Activated CD4-positive, alpha-beta T cell treated with anti-CD3 and anti-CD28 coated beads, Interleukin-2, amount 10 ng/mL, durations not matched to agents 24 days and 14 days (primary cell): ENCODE data around the gene PPP1CA. TPM values are rescaled to one million over a fixed set of nuclear protein-coding genes. Genes with fewer than 3 reads are reported as not detected.
"Not testable (repeated sequence)": the region's sequence is repeated elsewhere in the genome, so short reads cannot be mapped to it uniquely, and the experiment has no call there.

Experiments
- DNase-seq: peaks from one replicate; pipeline ENCODE4 v3.0.0; 2022
- H3K27ac Mint-ChIP-seq: one replicate; pipeline ENCODE4 v1.8.0; 2022; ENCODE audit warnings: mild to moderate bottlenecking, mixed read lengths
- H3K27me3 Mint-ChIP-seq: one replicate; pipeline ENCODE4 v1.8.0; 2022; ENCODE audit warnings: mixed read lengths
- H3K36me3 Mint-ChIP-seq: one replicate; pipeline ENCODE4 v1.8.0; 2022; ENCODE audit warnings: low read depth, mild to moderate bottlenecking, mixed read lengths
- H3K4me1 Mint-ChIP-seq: one replicate; pipeline ENCODE4 v1.8.0; 2021; ENCODE audit warnings: mixed read lengths
- H3K4me3 Mint-ChIP-seq: one replicate; pipeline ENCODE4 v1.8.0; 2022; ENCODE audit warnings: mild to moderate bottlenecking, moderate library complexity, mixed read lengths
- H3K9me3 Mint-ChIP-seq: one replicate; pipeline ENCODE4 v1.8.0; 2021; ENCODE audit warnings: mixed read lengths
- intact Hi-C: fragments of 100-400 bp; cut with micrococcal nuclease; formaldehyde crosslinking; loops from one replicate; pipeline ENCODE4 v1.15.1; 2023
- total RNA-seq: library from RNA; stranded (reverse); gene quantifications from 2 replicates; pipeline ENCODE4 v1.2.3, GENCODE V29; 2022

Gene PPP1CA
- total RNA-seq, 1 donor from 2014 or later, result 252 TPM

DNA sequence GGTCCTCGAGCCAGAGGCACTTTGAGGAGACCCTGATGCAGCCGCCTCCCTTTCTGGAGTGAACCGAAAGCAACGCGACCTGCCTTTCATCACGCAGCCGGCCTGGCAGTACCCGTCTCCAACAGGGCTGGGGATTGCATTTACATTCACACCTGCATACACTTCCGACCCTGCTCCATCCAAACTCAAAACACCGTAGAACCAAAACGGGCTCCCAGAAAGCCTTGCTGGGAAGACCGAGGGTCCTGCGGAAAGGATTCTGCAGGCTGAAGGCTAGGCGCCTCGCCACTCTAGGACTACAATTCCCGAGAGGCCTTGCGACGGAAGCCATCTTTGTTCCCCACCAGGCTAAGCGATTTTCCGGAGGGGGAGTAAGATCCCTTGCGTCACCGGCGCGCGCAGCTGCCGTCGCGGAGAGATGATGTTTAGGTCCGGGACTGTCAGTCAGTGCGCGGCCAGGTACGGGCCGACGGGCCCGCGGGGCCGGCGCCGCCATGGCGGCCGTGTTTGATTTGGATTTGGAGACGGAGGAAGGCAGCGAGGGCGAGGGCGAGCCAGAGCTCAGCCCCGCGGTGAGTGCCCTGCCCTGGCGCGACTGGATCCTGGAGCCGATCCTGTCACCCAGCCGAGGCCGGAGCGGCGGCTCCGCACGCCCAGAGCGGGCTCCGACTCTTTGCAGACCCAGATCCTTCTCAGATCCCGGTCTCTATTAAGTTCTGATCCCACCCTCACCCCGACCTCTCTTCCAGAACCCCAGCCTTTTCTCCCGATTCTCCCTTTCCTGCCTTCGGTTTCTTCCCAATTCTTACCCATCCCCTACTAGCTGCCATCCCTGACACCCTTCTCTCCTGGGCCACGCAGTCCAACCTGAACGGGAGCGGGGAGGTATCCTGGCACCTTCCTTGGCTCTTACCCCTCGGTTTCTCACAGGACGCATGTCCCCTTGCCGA, 26.7 kb upstream of the PPP1CA start, which contains the start of gene RPS6KB2:
TSS of gene RPS6KB2 (plus strand) at position 443 of the 950 bp plus-strand sequence. CDS start at position 495, 52 bp downstream.
- H3K36me3 Mint-ChIP-seq, result peaks cover 23% of the 10 kb centered on the region

DNA sequence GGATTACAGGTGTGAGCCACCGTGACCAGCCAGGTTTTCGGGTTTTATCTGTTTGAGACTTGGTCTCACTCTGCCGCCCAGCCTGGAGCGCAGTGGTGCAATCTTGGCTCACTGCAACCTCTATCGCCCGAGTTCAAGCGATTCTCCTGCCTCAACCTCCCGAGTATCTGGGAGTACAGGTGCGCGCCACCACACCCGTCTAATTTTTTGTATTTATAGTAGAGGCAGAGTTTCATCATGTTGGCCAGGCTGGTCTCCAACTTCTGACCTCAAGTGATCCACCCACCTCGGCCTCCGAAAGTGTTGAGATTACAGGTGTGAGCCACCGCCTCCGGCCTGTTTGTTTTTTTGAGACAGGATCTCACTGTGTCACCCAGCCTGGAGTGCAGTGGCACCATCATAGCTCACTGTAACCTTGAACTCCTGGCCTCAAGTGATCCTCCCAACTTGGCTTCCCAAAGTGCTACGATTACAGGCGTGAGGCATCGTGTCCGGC, 25.8 kb upstream of the PPP1CA start:
- H3K9me3 Mint-ChIP-seq, DNase-seq, H3K27me3 Mint-ChIP-seq: not testable (repeated sequence)
- H3K4me1 Mint-ChIP-seq, result peaks cover 31% of the 10 kb centered on the region
- peaks cover 20% of the 10 kb centered on the region for H3K36me3 Mint-ChIP-seq
- intact Hi-C loops, result loop anchor here (10.0 kb wide), 1 partner anchor 177 kb away; the partner anchor contains the start of gene NDUFV1
- peak overlapping the region; percentile 97 for H3K27ac Mint-ChIP-seq
- peak overlapping the region; percentile 98 for H3K4me3 Mint-ChIP-seq

More for the DNA sequence above, 26.7 kb upstream of the PPP1CA start, which contains the start of gene RPS6KB2:
- no peaks in the 10 kb centered on the region for H3K27me3 Mint-ChIP-seq
- peak within 1 kb of the TSS; percentile 98 for H3K4me3 Mint-ChIP-seq
- H3K4me1 Mint-ChIP-seq, result peaks cover 26% of the 10 kb centered on the region
- no peaks in the 10 kb centered on the region for H3K9me3 Mint-ChIP-seq
- peak; percentile 100 for DNase-seq
- intact Hi-C loops, result loop anchor here (1.0 to 10.0 kb wide), 6 partner anchors 8 to 176 kb away; partner anchors contain the start of genes NDUFV1, POLD4, PPP1CA and TMEM134
- H3K27ac Mint-ChIP-seq, result peak within 1 kb of the TSS; percentile 97

DNA sequence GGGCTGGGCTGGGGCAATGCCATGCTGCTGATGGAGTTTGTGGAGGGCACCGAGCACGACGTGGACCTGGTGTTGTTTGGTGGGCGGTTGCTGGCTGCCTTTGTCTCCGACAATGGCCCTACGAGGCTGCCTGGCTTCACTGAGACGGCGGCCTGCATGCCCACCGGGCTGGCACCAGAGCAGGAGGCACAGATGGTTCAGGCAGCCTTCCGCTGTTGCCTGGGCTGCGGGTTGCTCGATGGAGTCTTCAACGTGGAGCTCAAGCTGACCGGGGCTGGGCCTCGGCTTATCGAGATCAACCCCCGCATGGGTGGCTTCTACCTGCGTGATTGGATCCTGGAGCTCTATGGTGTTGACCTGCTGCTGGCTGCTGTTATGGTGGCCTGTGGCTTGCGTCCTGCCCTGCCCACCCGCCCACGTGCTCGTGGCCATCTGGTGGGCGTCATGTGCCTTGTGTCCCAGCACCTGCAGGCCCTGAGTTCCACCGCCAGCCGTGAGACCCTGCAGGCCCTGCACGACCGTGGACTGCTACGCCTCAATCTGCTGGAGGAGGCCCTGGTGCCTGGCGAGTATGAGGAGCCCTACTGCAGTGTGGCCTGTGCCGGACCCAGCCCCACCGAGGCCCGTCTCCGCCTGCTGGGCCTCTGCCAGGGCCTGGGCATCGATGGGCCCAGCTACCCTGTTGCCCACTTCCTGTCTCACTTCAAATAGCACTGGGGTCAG, 22.4 kb upstream of the PPP1CA start:
- Mint-ChIP-seq H3K27me3 (no peaks in the 10 kb centered on the region), H3K4me3 (no peak overlapping the region)
- intact Hi-C loops, result loop anchor here (10.0 kb wide), 1 partner anchor 181 kb away; the partner anchor contains the start of gene NDUFV1

DNA sequence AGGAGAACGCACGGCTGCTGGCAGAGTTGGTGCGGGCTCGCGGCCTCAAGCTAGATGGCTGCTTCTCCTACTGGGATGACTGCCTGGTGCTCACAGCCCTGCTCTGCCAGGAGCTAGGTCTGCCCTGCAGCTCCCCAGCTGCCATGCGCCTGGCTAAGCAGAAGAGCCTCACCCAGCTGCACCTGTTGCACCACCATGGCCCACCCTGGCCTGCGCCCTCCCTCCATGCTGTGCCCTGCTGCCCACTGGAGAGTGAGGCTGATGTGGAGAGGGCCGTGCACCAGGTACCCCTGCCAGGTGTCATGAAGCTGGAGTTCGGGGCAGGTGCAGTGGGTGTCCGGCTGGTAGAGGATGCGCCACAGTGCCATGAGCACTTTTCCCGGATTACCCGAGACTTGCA, 21.8 kb upstream of the PPP1CA start:
- H3K9me3 Mint-ChIP-seq, result no peaks in the 10 kb centered on the region
- no peak overlapping the region for H3K27ac Mint-ChIP-seq
- H3K4me1 Mint-ChIP-seq, result peaks cover 30% of the 10 kb centered on the region
- intact Hi-C loops, result loop anchor here (10.0 kb wide), 1 partner anchor 181 kb away; the partner anchor contains the start of gene NDUFV1
- H3K27me3 Mint-ChIP-seq, result no peaks in the 10 kb centered on the region
- DNase-seq, result no peak
- no peak overlapping the region for H3K4me3 Mint-ChIP-seq
- H3K36me3 Mint-ChIP-seq, result peaks cover 3% of the 10 kb centered on the region

More for the DNA sequence above, 22.4 kb upstream of the PPP1CA start:
- Mint-ChIP-seq H3K27ac (no peak overlapping the region), H3K9me3 (no peaks in the 10 kb centered on the region), H3K36me3 (peaks cover 3% of the 10 kb centered on the region), H3K4me1 (peaks cover 29% of the 10 kb centered on the region)
- DNase-seq, result no peak

DNA sequence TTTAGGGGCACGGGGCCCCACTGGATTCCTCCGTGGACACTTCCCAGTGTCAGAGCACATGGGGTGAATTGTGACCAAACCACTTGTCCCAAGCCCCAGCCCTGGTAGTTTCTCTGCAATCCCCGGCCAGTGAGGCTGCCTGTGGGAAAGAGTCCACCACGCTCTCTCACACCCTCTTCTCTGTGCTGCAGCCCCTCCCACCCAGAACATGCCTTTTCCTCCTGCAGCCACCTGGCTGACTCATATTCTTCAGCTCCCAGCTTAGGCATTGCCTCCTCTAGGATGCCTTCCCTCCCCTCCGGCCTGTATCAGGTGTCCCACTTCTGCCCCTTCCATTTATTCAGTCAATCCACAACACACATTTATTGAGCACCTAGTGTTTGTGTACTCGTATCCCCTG, 21.2 kb upstream of the PPP1CA start:
- peak overlapping the region; percentile 39 for H3K4me3 Mint-ChIP-seq
- H3K27ac Mint-ChIP-seq, result no peak overlapping the region
- no peaks in the 10 kb centered on the region for H3K9me3 Mint-ChIP-seq
- H3K27me3 Mint-ChIP-seq, result peaks cover 2% of the 10 kb centered on the region
- intact Hi-C loops, result loop anchor here (10.0 kb wide), 1 partner anchor 182 kb away; the partner anchor contains the start of gene NDUFV1
- no peak for DNase-seq
- no peaks in the 10 kb centered on the region for H3K36me3 Mint-ChIP-seq
- H3K4me1 Mint-ChIP-seq, result peaks cover 30% of the 10 kb centered on the region

DNA sequence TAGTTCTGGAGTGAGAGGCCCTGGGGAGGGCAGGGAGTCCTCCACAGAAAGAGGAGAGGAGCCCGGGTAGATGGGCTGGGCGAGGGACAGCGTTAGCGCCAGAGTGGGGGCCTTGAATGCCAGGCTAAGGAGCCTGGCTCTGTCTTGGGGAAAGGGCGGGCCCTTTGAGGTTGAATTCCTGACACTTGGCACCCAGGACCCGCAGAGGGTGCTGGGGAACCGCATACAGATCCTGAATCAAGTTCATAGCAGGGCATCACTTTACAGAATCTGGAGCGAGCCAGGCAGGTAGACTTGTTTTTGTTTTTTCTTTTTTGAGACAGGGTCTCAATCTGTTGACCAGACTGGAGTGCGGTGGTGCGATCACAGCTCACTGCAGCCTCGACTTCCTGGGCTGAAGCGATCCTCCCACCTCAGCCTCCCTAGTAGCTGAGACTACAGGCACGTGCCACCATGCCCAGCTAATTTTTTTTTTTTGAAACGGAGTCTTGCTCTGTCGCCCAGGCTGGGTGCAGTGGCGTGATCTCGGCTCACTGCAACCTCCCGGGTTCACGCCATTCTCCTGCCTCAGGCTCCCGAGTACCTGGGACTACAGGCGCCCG, 19.9 kb upstream of the PPP1CA start:
- H3K27ac Mint-ChIP-seq, result peak overlapping the region; percentile 72
- no peaks in the 10 kb centered on the region for H3K36me3 Mint-ChIP-seq
- intact Hi-C loops, result loop anchor here (1.0 to 10.0 kb wide), 2 partner anchors 20 to 183 kb away; partner anchors contain the start of genes NDUFV1 and PPP1CA
- peaks cover 6% of the 10 kb centered on the region for H3K27me3 Mint-ChIP-seq
- H3K4me3 Mint-ChIP-seq, result peak overlapping the region; percentile 77
- H3K4me1 Mint-ChIP-seq, result peaks cover 31% of the 10 kb centered on the region
- no peaks in the 10 kb centered on the region for H3K9me3 Mint-ChIP-seq
- DNase-seq, result no peak

DNA sequence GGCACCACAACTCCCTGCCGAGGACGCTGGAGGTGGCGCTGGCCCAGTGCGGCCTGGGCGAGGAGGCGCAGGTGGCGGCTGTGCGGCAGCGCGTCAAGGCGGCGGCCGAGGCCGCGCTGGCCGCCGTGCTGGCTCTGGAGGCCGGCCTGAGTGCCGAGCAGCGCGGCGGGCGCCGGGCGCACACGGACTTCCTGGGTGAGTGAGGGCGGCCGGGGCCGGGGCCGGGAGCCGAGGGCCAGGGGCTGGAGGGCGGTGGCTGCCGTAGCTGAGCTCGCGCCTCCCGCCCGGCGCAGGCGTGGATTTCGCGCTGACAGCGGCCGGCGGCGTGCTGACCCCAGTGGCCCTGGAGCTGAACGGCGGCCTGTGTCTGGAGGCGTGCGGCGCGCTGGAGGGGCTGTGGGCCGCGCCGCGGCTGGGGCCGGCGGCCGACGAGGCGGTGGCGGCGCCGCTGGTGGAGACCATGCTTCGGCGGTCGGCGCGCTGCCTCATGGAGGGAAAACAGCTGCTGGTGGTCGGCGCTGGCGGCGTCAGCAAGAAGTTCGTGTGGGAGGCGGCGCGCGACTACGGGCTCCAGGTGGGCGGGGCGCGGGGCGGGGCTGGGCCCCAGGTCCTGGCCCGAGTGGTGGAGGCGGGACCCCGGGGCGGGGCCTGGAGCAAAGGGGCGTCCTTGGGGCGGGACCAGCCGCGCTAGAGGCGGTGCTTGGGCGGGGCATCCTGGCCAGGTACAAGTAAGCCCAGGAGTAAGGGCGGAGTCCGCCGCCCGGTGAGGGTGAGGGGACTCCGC, 19.2 kb upstream of the PPP1CA start:
- DNase-seq, result peak; percentile 99
- Mint-ChIP-seq H3K9me3 (no peaks in the 10 kb centered on the region), H3K27ac (peak overlapping the region; percentile 72), H3K4me3 (peak overlapping the region; percentile 77), H3K36me3 (no peaks in the 10 kb centered on the region), H3K27me3 (peaks cover 12% of the 10 kb centered on the region), H3K4me1 (peaks cover 36% of the 10 kb centered on the region)
- intact Hi-C loops, result loop anchor here (1.0 to 10.0 kb wide), 2 partner anchors 20 to 184 kb away; partner anchors contain the start of genes NDUFV1 and PPP1CA

DNA sequence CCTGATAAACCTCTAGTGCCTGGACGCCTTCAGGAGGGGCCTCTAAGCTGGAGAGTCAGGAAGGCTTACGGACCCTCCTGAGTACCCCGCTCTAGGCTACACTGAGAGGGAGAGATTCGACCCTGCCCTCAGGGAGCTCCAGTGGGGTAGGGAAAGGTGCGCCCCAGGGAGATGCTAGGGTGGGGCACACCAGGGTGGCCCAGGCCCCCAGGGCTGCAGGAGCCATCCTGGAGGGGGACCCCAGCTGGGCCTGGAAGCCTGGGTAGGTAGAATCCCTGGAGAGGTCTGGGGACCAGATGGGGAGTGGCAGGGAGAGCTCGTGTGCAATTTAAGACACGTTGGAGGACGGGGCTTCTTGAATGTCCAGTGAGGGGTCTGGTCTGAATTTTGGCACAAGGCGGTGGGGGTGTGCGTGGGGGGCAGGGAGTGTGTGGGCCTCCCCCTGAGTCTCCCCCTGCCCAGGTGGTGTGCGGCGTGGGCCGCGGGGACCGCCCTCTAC, 18.5 kb upstream of the PPP1CA start:
- intact Hi-C loops, result loop anchor here (10.0 kb wide), 1 partner anchor 185 kb away; the partner anchor contains the start of gene NDUFV1
- no peak for DNase-seq
- Mint-ChIP-seq H3K36me3 (no peaks in the 10 kb centered on the region), H3K4me3 (peak overlapping the region; percentile 77), H3K27me3 (peaks cover 13% of the 10 kb centered on the region), H3K4me1 (peaks cover 34% of the 10 kb centered on the region), H3K27ac (peak overlapping the region; percentile 66), H3K9me3 (no peaks in the 10 kb centered on the region)

DNA sequence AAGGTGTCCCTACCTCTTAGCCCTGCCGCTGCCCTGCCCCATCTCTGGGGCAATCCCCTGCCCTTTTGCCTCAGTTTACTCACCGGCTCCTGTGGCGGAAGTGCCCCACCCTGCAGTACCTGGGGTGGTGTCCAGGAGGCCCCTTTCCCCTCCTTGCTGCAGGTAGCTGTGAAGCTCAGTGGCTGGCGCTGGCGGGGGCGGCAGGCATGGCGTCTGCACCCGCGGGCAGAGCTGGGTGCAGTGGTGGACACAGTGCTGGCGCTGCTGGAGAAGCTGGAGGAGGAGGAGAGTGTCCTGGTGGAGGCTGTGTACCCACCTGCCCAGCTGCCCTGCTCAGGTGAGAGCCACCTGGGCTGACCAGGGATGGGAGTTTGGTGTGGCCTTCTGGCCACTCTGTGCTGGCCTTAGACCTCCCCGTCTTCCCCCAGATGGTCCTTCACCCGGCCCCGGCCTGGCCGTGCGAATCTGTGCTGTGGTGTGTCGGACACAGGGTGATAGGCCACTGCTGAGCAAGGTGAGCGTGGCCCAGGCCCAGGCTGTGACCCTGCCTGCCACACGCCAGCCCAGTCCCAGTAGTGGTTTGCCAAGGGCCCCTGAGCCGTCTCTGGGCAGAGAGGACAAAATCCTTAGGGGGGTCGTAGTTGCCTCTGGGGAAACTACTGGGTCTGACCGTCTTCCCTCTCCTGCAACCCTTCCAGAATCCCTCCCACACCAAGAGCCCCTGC, 17.8 kb upstream of the PPP1CA start:
- peaks cover 15% of the 10 kb centered on the region for H3K27me3 Mint-ChIP-seq
- no peak overlapping the region for H3K27ac Mint-ChIP-seq
- peak overlapping the region; percentile 77 for H3K4me3 Mint-ChIP-seq
- H3K9me3 Mint-ChIP-seq, result no peaks in the 10 kb centered on the region
- DNase-seq, result no peak
- H3K36me3 Mint-ChIP-seq, result no peaks in the 10 kb centered on the region
- intact Hi-C loops, result loop anchor here (10.0 kb wide), 1 partner anchor 185 kb away; the partner anchor contains the start of gene NDUFV1
- peaks cover 28% of the 10 kb centered on the region for H3K4me1 Mint-ChIP-seq

DNA sequence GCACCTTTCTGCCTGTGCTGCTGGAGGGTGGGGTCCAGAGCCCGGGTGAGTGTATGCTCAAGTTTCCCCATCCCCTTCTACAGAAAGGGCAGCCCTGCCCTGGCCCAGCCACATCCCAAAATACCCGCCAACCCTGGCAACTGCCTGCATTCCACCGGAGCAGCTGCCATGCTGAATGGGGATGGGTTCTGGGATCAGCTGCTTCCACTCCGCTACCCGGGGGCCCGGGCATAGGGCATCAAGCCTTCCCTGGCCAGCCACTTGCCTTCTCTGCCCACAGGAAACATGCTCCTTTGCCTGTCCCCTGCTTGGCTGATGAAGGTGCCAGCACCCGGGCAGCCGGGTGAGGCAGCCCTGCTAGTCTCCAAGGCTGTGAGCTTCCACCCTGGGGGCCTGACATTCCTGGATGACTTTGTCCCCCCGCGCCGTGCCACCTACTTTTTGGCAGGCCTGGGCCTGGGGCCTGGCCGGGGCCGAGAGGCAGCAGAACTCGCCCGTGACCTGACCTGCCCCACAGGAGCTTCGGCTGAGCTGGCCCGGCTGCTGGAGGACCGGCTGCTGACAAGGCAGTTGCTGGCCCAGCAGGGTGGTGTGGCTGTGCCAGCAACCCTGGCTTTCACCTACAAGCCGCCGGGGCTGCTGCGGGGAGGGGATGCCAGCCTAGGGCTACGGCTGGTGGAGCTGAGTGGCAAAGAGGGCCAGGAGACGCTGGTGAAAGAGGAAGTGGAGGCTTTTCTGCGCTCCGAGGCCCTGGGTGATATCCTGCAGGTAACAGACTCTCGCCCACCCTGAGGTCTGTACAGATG, 17.0 kb upstream of the PPP1CA start:
- intact Hi-C loops, result no loop called here
- H3K4me1 Mint-ChIP-seq, result peaks cover 27% of the 10 kb centered on the region
- no peaks in the 10 kb centered on the region for H3K36me3 Mint-ChIP-seq
- no peak for DNase-seq
- H3K9me3 Mint-ChIP-seq, result no peaks in the 10 kb centered on the region
- no peak overlapping the region for H3K27ac Mint-ChIP-seq
- H3K27me3 Mint-ChIP-seq, result peaks cover 15% of the 10 kb centered on the region
- peak overlapping the region; percentile 68 for H3K4me3 Mint-ChIP-seq

DNA sequence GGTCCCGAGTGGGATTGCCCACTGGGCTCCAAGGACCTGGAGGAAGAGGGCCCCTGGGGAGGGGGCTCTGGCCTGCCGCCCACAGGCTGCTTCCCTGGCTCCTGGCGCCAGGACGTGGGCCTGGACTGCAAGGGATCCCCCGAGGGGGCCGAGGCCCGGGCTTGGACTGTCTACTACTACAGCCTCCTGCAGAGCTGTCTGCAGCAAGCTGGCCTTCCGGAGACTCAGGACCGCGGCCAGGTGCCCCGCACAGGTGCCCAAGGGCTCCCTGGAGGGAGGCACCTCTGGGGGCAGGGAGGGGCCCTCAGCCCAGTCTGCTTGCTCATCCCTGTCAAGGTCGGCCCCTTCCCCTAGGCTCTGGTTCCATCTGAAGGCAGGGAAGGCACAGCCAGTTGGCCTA, 15.8 kb upstream of the PPP1CA start:
- Mint-ChIP-seq H3K27ac (no peak overlapping the region), H3K9me3 (no peaks in the 10 kb centered on the region), H3K27me3 (peaks cover 19% of the 10 kb centered on the region), H3K36me3 (no peaks in the 10 kb centered on the region), H3K4me1 (peaks cover 25% of the 10 kb centered on the region), H3K4me3 (no peak overlapping the region)
- intact Hi-C loops, result no loop called here
- DNase-seq, result no peak
